ENCODE data around the gene F7.

F7 gene

GRCh38 chr13:113138792-113139551 lies 33.4 kb downstream of the F7 start:
- DNase-seq (ENCODE audit: low spot score) = peak; percentile 54

GRCh38 chr13:113139577-113139976 lies 34.0 kb downstream of the F7 start:
- DNase-seq (ENCODE audit: low spot score) = no peak

- DNase-seq (ENCODE audit: low spot score) = no peak
Measured at GRCh38 chr13:113140677-113141600, 35.3 kb downstream of the F7 start.

GRCh38 chr13:113141601-113141970 lies 36.0 kb downstream of the F7 start:
- no peak for DNase-seq (ENCODE audit: low spot score)

GRCh38 chr13:113142876-113143275 lies 37.3 kb downstream of the F7 start:
- DNase-seq (ENCODE audit: low spot score) = no peak

- DNase-seq (ENCODE audit: low spot score) = no peak
Measured at GRCh38 chr13:113143466-113144254, 38.1 kb downstream of the F7 start.

- DNase-seq (ENCODE audit: low spot score) = no peak
Measured at GRCh38 chr13:113144255-113144629, 38.7 kb downstream of the F7 start.

- no peak for DNase-seq (ENCODE audit: low spot score)
Measured at GRCh38 chr13:113145496-113145895, 39.9 kb downstream of the F7 start.

- DNase-seq (ENCODE audit: low spot score) = no peak
Measured at GRCh38 chr13:113145911-113146598, 40.5 kb downstream of the F7 start.

- DNase-seq (ENCODE audit: low spot score) = no peak
Measured at GRCh38 chr13:113146750-113147149, 41.2 kb downstream of the F7 start.

GRCh38 chr13:113147206-113147605 lies 41.6 kb downstream of the F7 start:
- no peak for DNase-seq (ENCODE audit: low spot score)

GRCh38 chr13:113148407-113148806 lies 42.8 kb downstream of the F7 start:
- DNase-seq (ENCODE audit: low spot score) = no peak

- DNase-seq (ENCODE audit: low spot score) = no peak
Measured at GRCh38 chr13:113148940-113149503, 43.4 kb downstream of the F7 start.

GRCh38 chr13:113149711-113150549 lies 44.3 kb downstream of the F7 start:
- no peak for DNase-seq (ENCODE audit: low spot score)

GRCh38 chr13:113150550-113151365 lies 45.2 kb downstream of the F7 start:
- DNase-seq (ENCODE audit: low spot score) = no peak

- DNase-seq (ENCODE audit: low spot score) = no peak
Measured at GRCh38 chr13:113151745-113152690, 46.4 kb downstream of the F7 start.

GRCh38 chr13:113152691-113152983 lies 47.0 kb downstream of the F7 start:
- no peak for DNase-seq (ENCODE audit: low spot score)

GRCh38 chr13:113152984-113153809 lies 47.6 kb downstream of the F7 start:
- peak; percentile 61 for DNase-seq (ENCODE audit: low spot score)
